Panc1 (cell line): ENCODE data around the gene MFAP1. TPM values are rescaled to one million over a fixed set of nuclear protein-coding genes. Genes with fewer than 3 reads are reported as not detected.
A peak's percentile ranks its signal among the peaks of the same experiment; 100 is the strongest.

Experiments used
- ATAC-seq: fragments of 200-7000 bp; cut with Tn5 transposase; 2 replicates; pipeline ENCODE4 v1.9.1; 2020; ENCODE audit warnings: mild to moderate bottlenecking, moderate library complexity
- BruUV-seq: library from RNA; stranded (reverse); fragments of 400-500 nt; replicated peaks from 2 replicates; lab custom pipeline; 2021; lab: Mats Ljungman, UMichigan
- CTCF ChIA-PET: fragments of 300-600 bp; sonication (Branson Sonifier 250); formaldehyde crosslinking; loops from one replicate; lab custom pipeline; 2022; ENCODE audit warnings: antibody characterized with exemption; lab: Charles Lee
- POLR2A ChIA-PET: fragments of 300-600 bp; sonication (Branson Sonifier 250); formaldehyde crosslinking; loops from one replicate; lab custom pipeline; 2022; ENCODE audit warnings: antibody characterized with exemption; lab: Charles Lee
- DNase-seq: peaks from one replicate; pipeline ENCODE4 v3.0.0-alpha.2; 2010; ENCODE audit warnings: low read depth, low spot score
- H3K27ac ChIP-seq: 2 replicates; pipeline ENCODE4 v1.5.1; 2011; ENCODE audit warnings: mild to moderate bottlenecking, low read length, inconsistent platforms
- H3K27me3 ChIP-seq: fragments of 200-500 bp; sonication (Bioruptor generic); 2 replicates; pipeline ENCODE4 v1.6.0; 2014; ENCODE audit warnings: low read length, inconsistent platforms; ENCODE audit not compliant: control insufficient read depth, insufficient read depth
- H3K36me3 ChIP-seq: fragments of 200-500 bp; sonication (Bioruptor generic); 2 replicates; pipeline ENCODE4 v1.5.1; 2014; ENCODE audit warnings: inconsistent platforms, mild to moderate bottlenecking, low read length, moderate library complexity; ENCODE audit not compliant: control insufficient read depth, insufficient read depth
- H3K4me1 ChIP-seq: 2 replicates; pipeline ENCODE4 v1.5.1; 2011; ENCODE audit warnings: inconsistent platforms, mild to moderate bottlenecking, low read length, moderate library complexity; ENCODE audit not compliant: control insufficient read depth, insufficient read depth
- H3K4me3 ChIP-seq, 2 experiments: 2 replicates each; pipeline ENCODE4 v1.5.1; 2011 to 2012; ENCODE audit warnings: low read depth in 2 of 2, low read length in 2 of 2, mild to moderate bottlenecking in 2 of 2, inconsistent platforms in 1 of 2, moderate library complexity in 1 of 2
- H3K9me3 ChIP-seq: fragments of 200-500 bp; sonication (Bioruptor generic); 2 replicates; pipeline ENCODE4 v1.5.1; 2014; ENCODE audit warnings: low read depth, mild to moderate bottlenecking, inconsistent platforms, low read length, moderate library complexity; ENCODE audit not compliant: control insufficient read depth, insufficient read depth
- POLR2AphosphoS5 ChIP-seq: IDR thresholded peaks from 2 replicates; pipeline ENCODE4 v1.6.1; 2012; ENCODE audit warnings: mild to moderate bottlenecking, low read depth, low read length, moderate library complexity
- SIN3A ChIP-seq: IDR thresholded peaks from 2 replicates; pipeline ENCODE4 v1.6.1; 2012; ENCODE audit warnings: low read depth, mild to moderate bottlenecking, low read length, moderate library complexity, borderline replicate concordance; ENCODE audit not compliant: insufficient read depth
- TCF7L2 ChIP-seq: IDR thresholded peaks from 2 replicates; pipeline ENCODE4 v1.6.1; 2011; ENCODE audit warnings: mild to moderate bottlenecking, low read depth, low read length, inconsistent platforms
- in situ Hi-C: cut with HindIII; loops from 2 replicates; pipeline ENCODE4 v1.10.0; 2016; ENCODE audit warnings: low sequenced_read_pairs, low pct_unique_long_range_greater_than_20kb
- intact Hi-C: fragments of 100-400 bp; cut with micrococcal nuclease; formaldehyde crosslinking; loops from one replicate; pipeline ENCODE4 v1.10.0; 2022; ENCODE audit not compliant: unreplicated experiment
- total RNA-seq: library from RNA; stranded (reverse); gene quantifications from one replicate; pipeline ENCODE4 v1.2.1, GENCODE V29; 2021; ENCODE audit not compliant: unreplicated experiment
- TF ChIP-seq, protein P1 (sequence below), 2 experiments: IDR thresholded peaks; 2 replicates each; pipeline ENCODE4 v1.6.1; 2011 to 2012; ENCODE audit warnings: low read depth in 2 of 2, control low read depth in 1 of 2, low read length in 1 of 2, mild to moderate bottlenecking in 1 of 2, moderate library complexity in 1 of 2; ENCODE audit not compliant: insufficient read depth in 1 of 2
- TF ChIP-seq, protein P2 (sequence below): fragments of 450-650 bp; IDR thresholded peaks from 2 replicates; pipeline ENCODE4 v1.5.1; 2017; ENCODE audit warnings: mild to moderate bottlenecking

The MFAP1 gene
- total RNA-seq, 1 experiment from 2014 or later, result 29.7 TPM

GRCh38 chr15:43792761-43793476, 31.6 kb downstream of the MFAP1 start:
- Histone ChIP-seq H3K9me3 (no peaks in the 10 kb centered on the region), H3K27me3 (no peaks in the 10 kb centered on the region), H3K36me3 (peaks cover 9% of the 10 kb centered on the region), H3K4me3 (peak overlapping the region; percentile 97 to 98), H3K27ac (peak overlapping the region; percentile 98), H3K4me1 (peaks cover 31% of the 10 kb centered on the region)
- ChIA-PET CTCF (no interaction called here), POLR2A (interaction anchor here (0.5 to 0.6 kb wide), 2 partner anchors 24 to 307 kb away, joined by 3 to 4 read pairs; no protein-coding TSS in a partner anchor)
- no TSS peak for BruUV-seq
- no peak for DNase-seq
- TF ChIP-seq, protein P1, sequence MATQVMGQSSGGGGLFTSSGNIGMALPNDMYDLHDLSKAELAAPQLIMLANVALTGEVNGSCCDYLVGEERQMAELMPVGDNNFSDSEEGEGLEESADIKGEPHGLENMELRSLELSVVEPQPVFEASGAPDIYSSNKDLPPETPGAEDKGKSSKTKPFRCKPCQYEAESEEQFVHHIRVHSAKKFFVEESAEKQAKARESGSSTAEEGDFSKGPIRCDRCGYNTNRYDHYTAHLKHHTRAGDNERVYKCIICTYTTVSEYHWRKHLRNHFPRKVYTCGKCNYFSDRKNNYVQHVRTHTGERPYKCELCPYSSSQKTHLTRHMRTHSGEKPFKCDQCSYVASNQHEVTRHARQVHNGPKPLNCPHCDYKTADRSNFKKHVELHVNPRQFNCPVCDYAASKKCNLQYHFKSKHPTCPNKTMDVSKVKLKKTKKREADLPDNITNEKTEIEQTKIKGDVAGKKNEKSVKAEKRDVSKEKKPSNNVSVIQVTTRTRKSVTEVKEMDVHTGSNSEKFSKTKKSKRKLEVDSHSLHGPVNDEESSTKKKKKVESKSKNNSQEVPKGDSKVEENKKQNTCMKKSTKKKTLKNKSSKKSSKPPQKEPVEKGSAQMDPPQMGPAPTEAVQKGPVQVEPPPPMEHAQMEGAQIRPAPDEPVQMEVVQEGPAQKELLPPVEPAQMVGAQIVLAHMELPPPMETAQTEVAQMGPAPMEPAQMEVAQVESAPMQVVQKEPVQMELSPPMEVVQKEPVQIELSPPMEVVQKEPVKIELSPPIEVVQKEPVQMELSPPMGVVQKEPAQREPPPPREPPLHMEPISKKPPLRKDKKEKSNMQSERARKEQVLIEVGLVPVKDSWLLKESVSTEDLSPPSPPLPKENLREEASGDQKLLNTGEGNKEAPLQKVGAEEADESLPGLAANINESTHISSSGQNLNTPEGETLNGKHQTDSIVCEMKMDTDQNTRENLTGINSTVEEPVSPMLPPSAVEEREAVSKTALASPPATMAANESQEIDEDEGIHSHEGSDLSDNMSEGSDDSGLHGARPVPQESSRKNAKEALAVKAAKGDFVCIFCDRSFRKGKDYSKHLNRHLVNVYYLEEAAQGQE (IDR thresholded peaks at IDR 0.05; ENCODE audit: insufficient read depth in 1 of 2, low read depth in 2 of 2, low read length in 1 of 2), result no peak
- TF ChIP-seq TCF7L2 (no peak), SIN3A (no peak), POLR2AphosphoS5 (no peak)
- TF ChIP-seq, protein P2, sequence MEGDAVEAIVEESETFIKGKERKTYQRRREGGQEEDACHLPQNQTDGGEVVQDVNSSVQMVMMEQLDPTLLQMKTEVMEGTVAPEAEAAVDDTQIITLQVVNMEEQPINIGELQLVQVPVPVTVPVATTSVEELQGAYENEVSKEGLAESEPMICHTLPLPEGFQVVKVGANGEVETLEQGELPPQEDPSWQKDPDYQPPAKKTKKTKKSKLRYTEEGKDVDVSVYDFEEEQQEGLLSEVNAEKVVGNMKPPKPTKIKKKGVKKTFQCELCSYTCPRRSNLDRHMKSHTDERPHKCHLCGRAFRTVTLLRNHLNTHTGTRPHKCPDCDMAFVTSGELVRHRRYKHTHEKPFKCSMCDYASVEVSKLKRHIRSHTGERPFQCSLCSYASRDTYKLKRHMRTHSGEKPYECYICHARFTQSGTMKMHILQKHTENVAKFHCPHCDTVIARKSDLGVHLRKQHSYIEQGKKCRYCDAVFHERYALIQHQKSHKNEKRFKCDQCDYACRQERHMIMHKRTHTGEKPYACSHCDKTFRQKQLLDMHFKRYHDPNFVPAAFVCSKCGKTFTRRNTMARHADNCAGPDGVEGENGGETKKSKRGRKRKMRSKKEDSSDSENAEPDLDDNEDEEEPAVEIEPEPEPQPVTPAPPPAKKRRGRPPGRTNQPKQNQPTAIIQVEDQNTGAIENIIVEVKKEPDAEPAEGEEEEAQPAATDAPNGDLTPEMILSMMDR, result no peak
- intact Hi-C loops, result no loop called here
- in situ Hi-C loops, result no loop called here
- no peak for ATAC-seq

DNA sequence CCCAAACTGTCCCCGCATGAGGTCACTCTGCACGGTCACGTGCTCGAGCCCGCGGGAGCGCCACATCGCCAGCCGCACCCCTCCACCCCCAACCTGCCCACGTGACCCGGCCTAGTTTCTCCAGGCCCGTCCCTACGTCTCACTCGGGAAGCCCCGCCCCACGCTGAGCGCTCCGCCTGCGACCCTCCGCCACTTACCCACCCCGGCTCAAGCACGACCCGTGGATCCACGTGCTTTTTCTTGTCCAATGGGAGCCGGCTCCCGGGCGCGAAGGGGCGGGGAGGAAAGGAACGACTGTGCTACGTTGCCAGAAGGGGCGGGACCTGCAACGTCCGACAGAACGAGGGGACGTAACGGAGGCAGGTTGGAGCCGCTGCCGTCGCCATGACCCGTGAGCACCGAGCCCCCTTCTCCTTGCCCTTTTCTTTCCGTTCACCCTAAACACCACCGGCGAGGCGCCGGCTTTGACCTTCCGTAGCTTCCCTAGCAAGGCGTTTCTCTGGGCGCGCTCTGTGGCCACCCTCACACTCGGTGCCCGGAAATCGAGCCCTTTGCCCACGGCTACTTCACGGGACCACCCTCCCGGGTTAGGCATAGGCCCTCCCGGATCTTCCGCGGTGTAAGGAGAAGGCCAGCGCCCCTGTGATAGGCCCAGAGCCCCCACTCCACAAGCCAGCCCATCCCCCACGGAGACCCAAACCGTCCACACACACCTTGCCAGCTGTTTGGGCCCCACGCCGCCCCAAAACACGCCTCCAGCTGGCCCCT, 32.3 kb downstream of the MFAP1 start, which contains the start of gene SERF2:
SERF2 (plus strand) TSS at position 328 of the 768 bp plus-strand sequence; CDS start at position 385, 57 bp downstream.
- DNase-seq (peak; percentile 97), ATAC-seq (peak; percentile 97)
- no peaks in the 10 kb centered on the region for H3K9me3 ChIP-seq
- in situ Hi-C loops (no loop called here), intact Hi-C loops (no loop called here)
- no peaks in the 10 kb centered on the region for H3K27me3 ChIP-seq
- H3K36me3 ChIP-seq, result peaks cover 9% of the 10 kb centered on the region
- peak within 1 kb of the TSS; percentile 97 to 98 for H3K4me3 ChIP-seq
- POLR2A ChIA-PET, result interaction anchor here (0.5 to 0.6 kb wide), 2 partner anchors 13 to 308 kb away, joined by 4 to 8 read pairs; no protein-coding TSS in a partner anchor
- TF ChIP-seq POLR2AphosphoS5, result peak; percentile 90
- 0 out of 2 replicates have a peak, but pooled peaks have one; percentile 47 for TF ChIP-seq SIN3A
- TF ChIP-seq, protein P1 (IDR thresholded peaks at IDR 0.05; ENCODE audit: insufficient read depth in 1 of 2, low read depth in 2 of 2, low read length in 1 of 2), result no peak
- H3K4me1 ChIP-seq, result peaks cover 31% of the 10 kb centered on the region
- CTCF ChIA-PET, result no interaction called here
- no TSS peak for BruUV-seq
- peak within 1 kb of the TSS; percentile 99 for H3K27ac ChIP-seq
